Mesendoderm (in vitro differentiated cells): ENCODE measurements around the gene OBSCN.

Experiments used
- DNase-seq: peaks from one replicate; pipeline ENCODE4 v3.0.0; 2013
- H2AK5ac ChIP-seq: 2 replicates; pipeline ENCODE4 v1.6.1; 2013; ENCODE audit warnings: low read length, inconsistent platforms
- H2BK120ac ChIP-seq: 2 replicates; pipeline ENCODE4 v1.6.1; 2013; ENCODE audit warnings: low read depth, mild to moderate bottlenecking, low read length, moderate library complexity, mixed read lengths
- H2BK15ac ChIP-seq: replicated peaks from 2 replicates; pipeline ENCODE4 v1.6.1; 2013; ENCODE audit warnings: low read depth, mild to moderate bottlenecking, moderate library complexity
- H2BK5ac ChIP-seq: 2 replicates; pipeline ENCODE4 v1.6.1; 2013; ENCODE audit warnings: low read length, inconsistent platforms
- H3K18ac ChIP-seq: 2 replicates; pipeline ENCODE4 v1.6.1; 2013; ENCODE audit warnings: mild to moderate bottlenecking, low read length, mixed read lengths
- H3K23ac ChIP-seq: one replicate; pipeline ENCODE4 v1.6.1; 2013; ENCODE audit warnings: low read length
- H3K27ac ChIP-seq: 2 replicates; pipeline ENCODE4 v1.5.1; 2013; ENCODE audit warnings: low read depth, mild to moderate bottlenecking, inconsistent platforms, low read length, moderate library complexity
- H3K27me3 ChIP-seq: 2 replicates; pipeline ENCODE4 v1.6.1; 2013; ENCODE audit warnings: low read length, control low read depth, mild to moderate bottlenecking, inconsistent platforms; ENCODE audit not compliant: insufficient read depth, poor library complexity
- H3K36me3 ChIP-seq: 2 replicates; pipeline ENCODE4 v1.6.1; 2013; ENCODE audit warnings: low read length, inconsistent platforms; ENCODE audit not compliant: control insufficient read depth, insufficient read depth
- H3K4ac ChIP-seq: one replicate; pipeline ENCODE4 v1.6.1; 2013; ENCODE audit warnings: low read depth, mild to moderate bottlenecking, low read length, moderate library complexity
- H3K4me1 ChIP-seq: 2 replicates; pipeline ENCODE4 v1.6.1; 2013; ENCODE audit warnings: low read depth, low read length, inconsistent platforms; ENCODE audit not compliant: control insufficient read depth
- H3K4me2 ChIP-seq: 2 replicates; pipeline ENCODE4 v1.6.1; 2013; ENCODE audit warnings: low read length
- H3K4me3 ChIP-seq: 2 replicates; pipeline ENCODE4 v1.5.1; 2013; ENCODE audit warnings: mild to moderate bottlenecking, low read length
- H3K56ac ChIP-seq: one replicate; pipeline ENCODE4 v1.6.1; 2013; ENCODE audit warnings: low read length
- H3K79me1 ChIP-seq: 2 replicates; pipeline ENCODE4 v1.6.1; 2013; ENCODE audit warnings: low read length, inconsistent platforms
- H3K79me2 ChIP-seq: 2 replicates; pipeline ENCODE4 v1.6.1; 2013; ENCODE audit warnings: mild to moderate bottlenecking, low read length; ENCODE audit not compliant: control insufficient read depth, insufficient read depth
- H3K9ac ChIP-seq: 2 replicates; pipeline ENCODE4 v1.6.1; 2013; ENCODE audit warnings: low read length, inconsistent platforms
- H4K5ac ChIP-seq: one replicate; pipeline ENCODE4 v1.6.1; 2013; ENCODE audit warnings: low read length
- H4K8ac ChIP-seq: one replicate; pipeline ENCODE4 v1.6.1; 2013; ENCODE audit warnings: low read depth, mild to moderate bottlenecking, control low read depth, low read length, moderate library complexity
- WGBS: extraction: QIAGEN DNeasy Blood & Tissue Kit; methylation state at CpG from one replicate; pipeline ENCODE4 v1.1.7; 2013; ENCODE audit warnings: low lambda C conversion rate, missing lambda C conversion rate; ENCODE audit not compliant: insufficient coverage; ENCODE audit errors: extremely low coverage; 5-methylcytosine and 5-hydroxymethylcytosine counted together

Gene OBSCN

DNA sequence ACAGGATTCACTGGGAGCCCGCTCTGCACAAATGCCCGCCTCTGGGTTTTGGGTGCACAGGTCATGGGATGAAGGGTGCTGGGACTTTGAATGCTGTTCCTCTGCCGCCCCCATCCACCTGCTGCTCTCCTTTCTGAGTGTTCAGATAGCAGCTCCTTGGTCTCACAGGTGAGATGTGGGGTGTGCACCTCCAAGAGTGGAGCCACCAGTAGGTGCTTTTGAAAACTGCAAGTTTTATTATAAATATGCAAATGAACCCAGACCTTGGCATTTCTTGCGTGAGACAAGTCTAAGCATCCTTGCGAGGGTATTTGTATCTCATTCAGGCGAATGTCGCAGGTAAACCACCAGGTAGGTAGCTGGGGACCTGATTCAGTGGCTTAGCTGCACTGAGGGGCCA is 30.2 kb downstream of the OBSCN start:
- WGBS: no CpG with 5 or more reads among the region's 7 CpGs
- no peak overlapping the region for H3K56ac ChIP-seq
- H2BK15ac ChIP-seq: no peak overlapping the region
- no peaks in the 10 kb centered on the region for H3K4me1 ChIP-seq
- no peak overlapping the region for H3K9ac ChIP-seq
- H3K23ac ChIP-seq: no peak overlapping the region
- no peak overlapping the region for H2BK120ac ChIP-seq
- peaks cover 2% of the 10 kb centered on the region for H3K79me1 ChIP-seq
- no peak overlapping the region for H3K4me3 ChIP-seq
- H3K4ac ChIP-seq: no peak overlapping the region
- no peak overlapping the region for H3K18ac ChIP-seq
- H3K79me2 ChIP-seq: no peaks in the 10 kb centered on the region
- no peak overlapping the region for H3K4me2 ChIP-seq
- no peak overlapping the region for H2BK5ac ChIP-seq
- peaks cover 9% of the 10 kb centered on the region for H3K36me3 ChIP-seq
- H4K5ac ChIP-seq: no peak overlapping the region
- H4K8ac ChIP-seq: no peak overlapping the region
- H3K27ac ChIP-seq: no peak overlapping the region
- no peak overlapping the region for H2AK5ac ChIP-seq
- no peak for DNase-seq
- H3K27me3 ChIP-seq: no peaks in the 10 kb centered on the region

DNA sequence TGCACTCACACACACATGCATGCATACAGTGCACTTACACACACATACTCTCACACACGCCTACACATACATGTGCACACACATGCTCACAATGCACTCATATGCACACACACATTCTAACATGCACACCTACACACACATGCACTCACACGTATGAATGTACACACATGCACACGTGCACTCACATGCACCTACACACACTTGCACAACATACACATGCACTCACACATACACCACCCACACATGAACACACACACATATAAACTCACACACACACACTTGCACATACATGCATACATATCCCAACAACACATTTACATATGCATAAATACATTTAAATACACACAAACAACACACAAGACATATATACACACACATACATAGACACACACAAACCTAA is 30.6 kb downstream of the OBSCN start:
- H2BK120ac ChIP-seq: no peak overlapping the region
- no peak overlapping the region for H2BK5ac ChIP-seq
- no peak for DNase-seq
- peaks cover 12% of the 10 kb centered on the region for H3K36me3 ChIP-seq
- no peaks in the 10 kb centered on the region for H3K79me2 ChIP-seq
- H3K27ac ChIP-seq: no peak overlapping the region
- H3K27me3 ChIP-seq: no peaks in the 10 kb centered on the region
- H3K18ac ChIP-seq: no peak overlapping the region
- H2AK5ac ChIP-seq: no peak overlapping the region
- no peak overlapping the region for H3K23ac ChIP-seq
- H4K5ac ChIP-seq: no peak overlapping the region
- peaks cover 2% of the 10 kb centered on the region for H3K79me1 ChIP-seq
- no CpG with 5 or more reads among the region's 3 CpGs for WGBS
- H3K4ac ChIP-seq: no peak overlapping the region
- no peak overlapping the region for H3K4me3 ChIP-seq
- no peak overlapping the region for H3K4me2 ChIP-seq
- H3K9ac ChIP-seq: no peak overlapping the region
- no peak overlapping the region for H2BK15ac ChIP-seq
- no peak overlapping the region for H3K56ac ChIP-seq
- H4K8ac ChIP-seq: no peak overlapping the region
- H3K4me1 ChIP-seq: no peaks in the 10 kb centered on the region

DNA sequence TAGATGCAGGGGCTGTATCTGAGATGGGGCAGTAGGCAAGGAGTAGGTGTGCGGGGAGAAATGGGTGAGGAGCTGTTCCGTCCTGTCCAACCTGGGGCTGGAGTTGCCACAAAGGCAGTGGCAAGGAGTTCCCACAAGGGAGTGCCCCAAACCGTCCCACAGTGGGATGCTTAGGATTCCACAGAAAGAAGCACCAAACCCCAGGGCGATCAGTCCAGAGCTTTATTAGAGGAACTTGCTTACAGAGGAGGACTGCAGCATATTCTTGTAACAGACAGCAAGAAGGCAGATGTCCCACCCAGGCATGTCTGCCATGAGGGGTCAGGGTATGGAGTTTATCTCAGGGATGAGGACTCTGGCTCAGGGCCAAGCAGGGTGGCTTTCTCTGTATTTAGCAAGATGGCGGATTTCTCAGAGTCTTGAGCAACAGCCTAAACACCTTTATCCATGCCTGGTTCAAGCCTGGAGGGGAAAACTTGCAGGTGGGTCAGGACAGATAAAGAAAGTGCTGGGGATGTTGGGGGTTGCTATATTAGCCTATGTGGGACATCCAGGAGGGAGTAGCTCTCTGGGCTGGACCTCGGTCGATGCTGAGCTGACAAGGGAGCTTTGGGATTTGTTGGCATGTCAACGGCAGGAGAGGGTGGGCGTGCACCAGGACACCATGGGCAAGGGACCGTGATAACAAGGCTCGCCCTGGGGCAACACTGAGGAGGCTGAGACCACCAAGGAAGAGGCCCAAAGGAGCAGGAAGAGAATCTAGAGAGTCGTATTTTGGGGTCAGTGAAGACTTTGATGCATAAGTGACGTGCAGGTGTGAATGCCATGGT is 32.8 kb downstream of the OBSCN start:
- no CpG with 5 or more reads among the region's 13 CpGs for WGBS
- peaks cover 2% of the 10 kb centered on the region for H3K79me1 ChIP-seq
- no peak overlapping the region for H2BK5ac ChIP-seq
- no peak overlapping the region for H4K5ac ChIP-seq
- H4K8ac ChIP-seq: no peak overlapping the region
- no peak for DNase-seq
- H3K27ac ChIP-seq: no peak overlapping the region
- no peak overlapping the region for H3K4me2 ChIP-seq
- H3K4me1 ChIP-seq: no peaks in the 10 kb centered on the region
- H2BK120ac ChIP-seq: no peak overlapping the region
- no peak overlapping the region for H2AK5ac ChIP-seq
- H3K23ac ChIP-seq: no peak overlapping the region
- no peaks in the 10 kb centered on the region for H3K79me2 ChIP-seq
- no peak overlapping the region for H3K18ac ChIP-seq
- H3K4ac ChIP-seq: no peak overlapping the region
- peaks cover 22% of the 10 kb centered on the region for H3K36me3 ChIP-seq
- H3K4me3 ChIP-seq: no peak overlapping the region
- H2BK15ac ChIP-seq: no peak overlapping the region
- no peaks in the 10 kb centered on the region for H3K27me3 ChIP-seq
- no peak overlapping the region for H3K56ac ChIP-seq
- H3K9ac ChIP-seq: no peak overlapping the region

DNA sequence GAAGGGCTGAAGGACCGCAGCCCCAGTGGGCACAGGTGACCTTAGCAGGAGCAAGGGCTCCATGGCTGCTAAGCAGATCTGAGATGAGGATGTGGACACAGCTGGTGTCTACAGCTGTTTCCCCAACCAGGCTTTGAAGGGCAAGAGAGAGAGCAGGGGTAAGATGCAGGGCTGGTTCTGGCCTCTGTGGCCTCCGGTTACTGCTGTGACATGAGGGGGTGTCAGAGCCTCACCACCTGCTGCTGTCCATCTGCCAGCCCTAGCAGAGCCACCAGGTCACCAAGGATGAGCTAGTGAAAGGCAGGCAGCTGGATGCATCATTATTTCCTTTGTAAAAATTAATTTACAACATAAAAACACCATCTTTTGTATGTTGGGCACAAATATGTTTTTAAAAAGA is 33.4 kb downstream of the OBSCN start:
- no CpG with 5 or more reads among the region's 2 CpGs for WGBS
- Histone ChIP-seq H3K36me3 (peaks cover 24% of the 10 kb centered on the region), H2BK15ac (no peak overlapping the region)

DNA sequence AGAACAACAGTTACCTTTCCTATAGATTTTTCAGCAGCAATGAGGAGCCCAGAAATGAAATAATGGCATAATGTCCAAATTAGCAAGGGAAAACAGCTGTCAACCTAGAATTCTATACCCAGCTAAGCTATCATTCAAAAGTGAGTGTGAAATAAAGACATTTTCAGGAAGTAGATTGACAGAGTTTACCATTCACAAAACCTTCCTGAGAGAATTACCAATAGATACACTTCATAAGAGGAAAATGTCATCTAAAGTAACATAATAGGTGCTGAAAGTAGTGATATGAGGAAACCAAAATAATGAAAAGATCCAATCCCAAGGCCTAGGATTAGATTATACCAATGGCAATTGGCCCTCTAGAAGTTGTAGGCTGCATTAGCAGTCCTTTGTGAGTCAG is 34.6 kb downstream of the OBSCN start:
- Histone ChIP-seq H4K8ac (no peak overlapping the region), H3K27ac (no peak overlapping the region), H3K4me1 (no peaks in the 10 kb centered on the region), H2AK5ac (no peak overlapping the region), H4K5ac (no peak overlapping the region), H2BK15ac (no peak overlapping the region), H2BK120ac (no peak overlapping the region), H3K4me2 (no peak overlapping the region), H3K79me2 (no peaks in the 10 kb centered on the region), H2BK5ac (no peak overlapping the region), H3K79me1 (peaks cover 2% of the 10 kb centered on the region), H3K23ac (no peak overlapping the region), H3K56ac (no peak overlapping the region), H3K27me3 (no peaks in the 10 kb centered on the region), H3K4me3 (no peak overlapping the region), H3K18ac (no peak overlapping the region), H3K4ac (no peak overlapping the region), H3K9ac (no peak overlapping the region), H3K36me3 (peaks cover 30% of the 10 kb centered on the region)
- no peak for DNase-seq

More for the DNA sequence above, 33.4 kb downstream of the OBSCN start:
- Histone ChIP-seq H3K23ac (no peak overlapping the region), H3K79me2 (no peaks in the 10 kb centered on the region), H3K18ac (no peak overlapping the region), H3K4me2 (no peak overlapping the region), H4K5ac (no peak overlapping the region), H3K27me3 (no peaks in the 10 kb centered on the region), H3K56ac (no peak overlapping the region), H3K4ac (no peak overlapping the region), H2BK120ac (no peak overlapping the region), H2BK5ac (no peak overlapping the region), H4K8ac (no peak overlapping the region), H3K27ac (no peak overlapping the region), H3K9ac (no peak overlapping the region), H3K4me1 (no peaks in the 10 kb centered on the region), H3K4me3 (no peak overlapping the region), H3K79me1 (peaks cover 2% of the 10 kb centered on the region), H2AK5ac (no peak overlapping the region)
- DNase-seq: no peak

DNA sequence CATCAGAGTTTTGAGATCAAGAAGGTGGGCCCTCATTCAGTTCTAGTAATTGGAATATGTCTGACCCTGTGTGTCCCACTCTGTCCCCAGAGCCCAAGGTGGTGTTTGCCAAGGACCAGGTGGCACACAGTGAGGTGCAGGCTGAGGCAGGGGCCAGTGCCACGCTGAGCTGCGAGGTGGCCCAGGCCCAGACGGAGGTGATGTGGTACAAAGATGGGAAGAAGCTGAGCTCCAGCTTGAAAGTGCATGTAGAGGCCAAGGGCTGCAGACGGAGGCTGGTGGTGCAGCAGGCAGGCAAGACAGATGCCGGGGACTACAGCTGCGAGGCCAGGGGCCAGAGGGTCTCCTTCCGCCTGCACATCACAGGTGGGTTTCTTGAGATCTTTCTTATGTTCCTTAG is 35.2 kb downstream of the OBSCN start:
- Histone ChIP-seq H3K36me3 (peaks cover 30% of the 10 kb centered on the region), H2AK5ac (no peak overlapping the region), H3K56ac (no peak overlapping the region), H3K4me1 (no peaks in the 10 kb centered on the region), H3K9ac (no peak overlapping the region), H3K27ac (no peak overlapping the region), H3K27me3 (no peaks in the 10 kb centered on the region), H3K4ac (no peak overlapping the region), H2BK15ac (no peak overlapping the region), H2BK120ac (no peak overlapping the region), H3K18ac (no peak overlapping the region), H4K8ac (no peak overlapping the region), H3K4me2 (no peak overlapping the region), H3K79me1 (peaks cover 2% of the 10 kb centered on the region), H2BK5ac (no peak overlapping the region), H3K4me3 (no peak overlapping the region), H4K5ac (no peak overlapping the region), H3K79me2 (no peaks in the 10 kb centered on the region), H3K23ac (no peak overlapping the region)
- no peak for DNase-seq
- WGBS: no CpG with 5 or more reads among the region's 7 CpGs
